Activated naive CD4-positive, alpha-beta T cell treated with anti-CD3 and anti-CD28 coated beads, Interleukin-2, amount 10 ng/mL, durations not matched to agents 7 days and 5 days (primary cell): ENCODE measurements around the gene FHIT.

Source experiments
- CTCF ChIA-PET: fragments of 350-600 bp; sonication (Branson Sonifier 250); formaldehyde crosslinking; loops from one replicate; lab custom pipeline; 2021; ENCODE audit warnings: antibody characterized with exemption; lab: Charles Lee
- DNase-seq: peaks from one replicate; pipeline ENCODE4 v3.0.0-alpha.2; 2020
- H3K27ac Mint-ChIP-seq: one replicate; pipeline ENCODE4 v1.8.0; 2021; ENCODE audit warnings: mild to moderate bottlenecking, moderate library complexity, mixed read lengths
- H3K27me3 Mint-ChIP-seq: one replicate; pipeline ENCODE4 v1.8.0; 2021; ENCODE audit warnings: mild to moderate bottlenecking, mixed read lengths
- H3K36me3 Mint-ChIP-seq: one replicate; pipeline ENCODE4 v1.8.0; 2021; ENCODE audit warnings: mixed read lengths
- H3K4me1 Mint-ChIP-seq: one replicate; pipeline ENCODE4 v1.8.0; 2021; ENCODE audit warnings: mixed read lengths
- H3K4me3 Mint-ChIP-seq: one replicate; pipeline ENCODE4 v1.8.0; 2021; ENCODE audit warnings: mild to moderate bottlenecking, moderate library complexity, mixed read lengths
- H3K9me3 Mint-ChIP-seq: one replicate; pipeline ENCODE4 v1.8.0; 2021; ENCODE audit warnings: mixed read lengths

Gene FHIT

GRCh38 chr3:60176614-60177013 lies 1074.6 kb downstream of the FHIT start:
- Mint-ChIP-seq H3K27ac (no peak overlapping the region), H3K9me3 (peaks cover 2% of the 10 kb centered on the region), H3K4me1 (no peaks in the 10 kb centered on the region), H3K36me3 (peaks cover 2% of the 10 kb centered on the region), H3K27me3 (no peaks in the 10 kb centered on the region), H3K4me3 (no peak overlapping the region)
- CTCF ChIA-PET = no interaction called here
- DNase-seq = no peak

GRCh38 chr3:60175680-60176079 lies 1075.6 kb downstream of the FHIT start:
- CTCF ChIA-PET = no interaction called here
- H3K4me3 Mint-ChIP-seq = no peak overlapping the region

GRCh38 chr3:60169755-60170154 lies 1081.5 kb downstream of the FHIT start:
- peaks cover 2% of the 10 kb centered on the region for H3K36me3 Mint-ChIP-seq
- no peaks in the 10 kb centered on the region for H3K9me3 Mint-ChIP-seq
- H3K27ac Mint-ChIP-seq = no peak overlapping the region
- no peak for DNase-seq
- no peaks in the 10 kb centered on the region for H3K4me1 Mint-ChIP-seq
- no peak overlapping the region for H3K4me3 Mint-ChIP-seq
- no peaks in the 10 kb centered on the region for H3K27me3 Mint-ChIP-seq
- CTCF ChIA-PET = no interaction called here

More at GRCh38 chr3:60175680-60176079, 1075.6 kb downstream of the FHIT start:
- peaks cover 2% of the 10 kb centered on the region for H3K9me3 Mint-ChIP-seq
- peaks cover 2% of the 10 kb centered on the region for H3K36me3 Mint-ChIP-seq
- DNase-seq = no peak
- no peaks in the 10 kb centered on the region for H3K4me1 Mint-ChIP-seq
- no peaks in the 10 kb centered on the region for H3K27me3 Mint-ChIP-seq
- H3K27ac Mint-ChIP-seq = no peak overlapping the region

DNA sequence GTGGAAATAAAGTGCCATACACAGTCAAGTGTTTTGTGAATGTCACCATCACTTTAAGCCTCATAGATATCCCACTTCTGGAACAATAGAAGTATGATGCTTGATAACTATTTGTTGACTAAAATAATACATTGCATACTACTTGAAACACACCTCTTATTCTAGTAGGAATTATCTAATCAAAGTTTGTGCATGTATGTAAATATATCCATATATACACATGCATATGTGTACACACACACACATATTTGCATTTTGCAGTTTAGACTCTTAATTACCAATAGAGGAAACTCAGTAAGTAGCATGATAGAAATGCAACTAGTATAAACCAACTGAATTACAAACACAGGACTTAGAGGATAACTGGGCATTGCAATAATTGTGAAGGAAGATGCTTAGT lies 1084.1 kb downstream of the FHIT start:
- Mint-ChIP-seq H3K27me3 (no peaks in the 10 kb centered on the region), H3K27ac (no peak overlapping the region), H3K4me3 (no peak overlapping the region), H3K9me3 (no peaks in the 10 kb centered on the region), H3K4me1 (no peaks in the 10 kb centered on the region), H3K36me3 (no peaks in the 10 kb centered on the region)
- CTCF ChIA-PET = no interaction called here
- DNase-seq = no peak

GRCh38 chr3:60160822-60161748 lies 1090.2 kb downstream of the FHIT start:
- no peak for DNase-seq
- Mint-ChIP-seq H3K27me3 (no peaks in the 10 kb centered on the region), H3K4me1 (no peaks in the 10 kb centered on the region), H3K36me3 (no peaks in the 10 kb centered on the region), H3K4me3 (no peak overlapping the region), H3K27ac (no peak overlapping the region), H3K9me3 (peaks cover 2% of the 10 kb centered on the region)
- CTCF ChIA-PET = no interaction called here

GRCh38 chr3:60160111-60160821 lies 1091.0 kb downstream of the FHIT start:
- H3K9me3 Mint-ChIP-seq = peaks cover 2% of the 10 kb centered on the region
- CTCF ChIA-PET = no interaction called here
- no peak for DNase-seq
- no peaks in the 10 kb centered on the region for H3K27me3 Mint-ChIP-seq
- H3K27ac Mint-ChIP-seq = no peak overlapping the region
- no peaks in the 10 kb centered on the region for H3K4me1 Mint-ChIP-seq
- no peaks in the 10 kb centered on the region for H3K36me3 Mint-ChIP-seq
- H3K4me3 Mint-ChIP-seq = no peak overlapping the region

DNA sequence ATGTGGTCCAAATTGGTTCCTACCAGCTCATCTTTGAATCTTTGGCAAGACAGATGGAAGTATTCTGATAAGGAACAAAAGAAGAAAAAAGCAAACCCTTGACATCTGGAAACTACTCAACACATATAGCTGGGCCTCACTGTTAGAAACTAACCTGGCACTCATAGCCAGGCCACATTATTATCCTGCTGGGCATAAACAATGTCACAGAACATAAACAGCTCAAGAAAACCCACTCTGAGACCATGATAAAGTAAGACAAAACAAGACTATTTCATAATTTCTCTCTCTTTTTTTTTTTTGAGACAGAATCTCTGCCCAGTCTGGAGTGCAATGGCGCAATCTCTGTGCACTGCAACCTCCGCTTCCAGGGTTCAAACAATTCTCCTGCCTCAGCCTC lies 1093.2 kb downstream of the FHIT start:
- DNase-seq = no peak
- no peaks in the 10 kb centered on the region for H3K36me3 Mint-ChIP-seq
- no peaks in the 10 kb centered on the region for H3K4me1 Mint-ChIP-seq
- CTCF ChIA-PET = interaction anchor here (0.6 to 0.7 kb wide), 2 partner anchors 79 to 1066 kb away, joined by 3 read pairs; no protein-coding TSS in a partner anchor
- H3K9me3 Mint-ChIP-seq = peaks cover 2% of the 10 kb centered on the region
- no peak overlapping the region for H3K4me3 Mint-ChIP-seq
- H3K27me3 Mint-ChIP-seq = no peaks in the 10 kb centered on the region
- no peak overlapping the region for H3K27ac Mint-ChIP-seq

GRCh38 chr3:60154011-60154410 lies 1097.2 kb downstream of the FHIT start:
- CTCF ChIA-PET = no interaction called here
- Mint-ChIP-seq H3K27me3 (no peaks in the 10 kb centered on the region), H3K36me3 (no peaks in the 10 kb centered on the region), H3K4me3 (no peak overlapping the region), H3K27ac (no peak overlapping the region), H3K4me1 (no peaks in the 10 kb centered on the region), H3K9me3 (peaks cover 2% of the 10 kb centered on the region)
- no peak for DNase-seq

GRCh38 chr3:60153221-60153999 lies 1097.8 kb downstream of the FHIT start:
- Mint-ChIP-seq H3K4me1 (no peaks in the 10 kb centered on the region), H3K4me3 (no peak overlapping the region), H3K27ac (no peak overlapping the region), H3K9me3 (no peaks in the 10 kb centered on the region), H3K27me3 (no peaks in the 10 kb centered on the region), H3K36me3 (no peaks in the 10 kb centered on the region)
- no peak for DNase-seq
- CTCF ChIA-PET = interaction anchor here (0.6 kb wide), 1 partner anchor 73 kb away, joined by 5 read pairs; no protein-coding TSS in a partner anchor

- Mint-ChIP-seq H3K4me1 (peaks cover 11% of the 10 kb centered on the region), H3K36me3 (peaks cover 3% of the 10 kb centered on the region), H3K27ac (no peak overlapping the region), H3K9me3 (no peaks in the 10 kb centered on the region), H3K4me3 (no peak overlapping the region), H3K27me3 (no peaks in the 10 kb centered on the region)
- no peak for DNase-seq
- CTCF ChIA-PET = no interaction called here
Measured at GRCh38 chr3:60149501-60149900, 1101.8 kb downstream of the FHIT start.

DNA sequence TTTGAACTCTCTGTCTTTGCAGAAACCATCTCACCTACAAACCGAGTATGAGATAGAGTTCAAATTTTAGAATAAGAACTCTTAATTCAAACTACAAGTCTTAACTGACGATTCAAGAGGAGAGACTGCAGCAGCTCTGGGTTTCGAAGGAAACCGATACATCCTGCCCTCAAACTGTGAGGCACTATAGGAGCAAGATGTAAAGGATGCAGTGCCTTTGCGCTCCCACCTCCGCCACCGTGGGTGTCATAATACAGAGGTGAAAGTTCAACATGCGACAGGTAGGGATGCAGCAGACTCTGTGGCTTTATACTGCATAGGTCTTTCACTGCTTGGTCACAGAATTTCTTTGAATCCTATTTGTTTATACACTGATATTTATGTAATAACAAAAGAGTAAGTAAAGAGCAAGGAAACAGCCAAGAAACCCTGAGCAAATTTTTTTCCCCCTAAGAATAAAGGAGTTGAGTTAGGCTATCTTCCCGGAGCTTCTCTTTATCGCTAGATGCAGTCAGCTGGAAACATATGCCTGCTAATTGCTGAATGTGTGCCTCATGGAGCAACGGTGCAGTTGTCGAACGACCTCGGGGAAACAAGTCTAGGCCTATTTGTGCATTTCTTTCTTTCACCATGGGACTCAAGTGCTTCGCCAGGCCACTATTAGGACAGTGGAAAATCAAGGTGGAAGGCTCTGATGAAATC lies 1103.9 kb downstream of the FHIT start:
- Mint-ChIP-seq H3K4me1 (peaks cover 11% of the 10 kb centered on the region), H3K4me3 (no peak overlapping the region), H3K27me3 (no peaks in the 10 kb centered on the region), H3K9me3 (no peaks in the 10 kb centered on the region), H3K36me3 (peaks cover 3% of the 10 kb centered on the region), H3K27ac (no peak overlapping the region)
- peak; percentile 56 for DNase-seq
- CTCF ChIA-PET = no interaction called here

- no peaks in the 10 kb centered on the region for H3K9me3 Mint-ChIP-seq
- no peak overlapping the region for H3K27ac Mint-ChIP-seq
- no peak overlapping the region for H3K4me3 Mint-ChIP-seq
- DNase-seq = no peak
- no peaks in the 10 kb centered on the region for H3K27me3 Mint-ChIP-seq
- CTCF ChIA-PET = interaction anchor here (0.5 kb wide), 1 partner anchor 512 kb away, joined by 3 read pairs; no protein-coding TSS in a partner anchor
- peaks cover 11% of the 10 kb centered on the region for H3K4me1 Mint-ChIP-seq
- H3K36me3 Mint-ChIP-seq = peaks cover 3% of the 10 kb centered on the region
Measured at GRCh38 chr3:60146121-60146520, 1105.1 kb downstream of the FHIT start.

DNA sequence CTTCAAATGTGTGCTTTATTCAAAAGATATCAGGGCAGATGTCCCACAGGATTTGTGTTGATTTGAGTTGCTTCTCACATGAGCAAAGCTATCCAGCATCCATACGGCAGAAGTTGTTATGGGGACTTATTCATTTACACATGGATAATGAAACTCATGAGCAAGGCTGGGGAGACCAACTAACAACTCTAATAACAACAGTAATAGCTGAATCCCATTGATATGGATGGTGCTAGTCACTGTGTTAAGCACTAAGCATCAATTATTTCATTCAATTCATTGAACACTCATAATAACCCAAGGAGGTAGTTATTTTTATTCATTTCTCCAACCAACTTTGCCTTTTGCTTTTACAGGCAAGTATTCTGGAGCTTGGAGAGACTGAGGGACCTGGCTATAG lies 1107.2 kb downstream of the FHIT start:
- H3K27me3 Mint-ChIP-seq = no peaks in the 10 kb centered on the region
- no peaks in the 10 kb centered on the region for H3K9me3 Mint-ChIP-seq
- H3K36me3 Mint-ChIP-seq = peaks cover 3% of the 10 kb centered on the region
- no peak overlapping the region for H3K4me3 Mint-ChIP-seq
- DNase-seq = no peak
- peaks cover 11% of the 10 kb centered on the region for H3K4me1 Mint-ChIP-seq
- H3K27ac Mint-ChIP-seq = no peak overlapping the region
- CTCF ChIA-PET = interaction anchor here (0.9 kb wide), 1 partner anchor 183 kb away, joined by 3 read pairs; no protein-coding TSS in a partner anchor
